Loucy (cell line): ENCODE results near the gene LY6G6D.

Source experiments
- CTCF ChIP-seq: fragments of 200-600 bp; sonication (generic); conservative IDR thresholded peaks from 2 replicates; pipeline ENCODE4 v1.5.1; 2014; ENCODE audit warnings: mild to moderate bottlenecking, antibody characterized with exemption, low read length
- EZH2phosphoT487 ChIP-seq: fragments of 200-600 bp; IDR thresholded peaks from 2 replicates; pipeline ENCODE4 v1.6.1; 2018; ENCODE audit warnings: antibody characterized with exemption, mild to moderate bottlenecking, moderate library complexity, borderline replicate concordance

DNA sequence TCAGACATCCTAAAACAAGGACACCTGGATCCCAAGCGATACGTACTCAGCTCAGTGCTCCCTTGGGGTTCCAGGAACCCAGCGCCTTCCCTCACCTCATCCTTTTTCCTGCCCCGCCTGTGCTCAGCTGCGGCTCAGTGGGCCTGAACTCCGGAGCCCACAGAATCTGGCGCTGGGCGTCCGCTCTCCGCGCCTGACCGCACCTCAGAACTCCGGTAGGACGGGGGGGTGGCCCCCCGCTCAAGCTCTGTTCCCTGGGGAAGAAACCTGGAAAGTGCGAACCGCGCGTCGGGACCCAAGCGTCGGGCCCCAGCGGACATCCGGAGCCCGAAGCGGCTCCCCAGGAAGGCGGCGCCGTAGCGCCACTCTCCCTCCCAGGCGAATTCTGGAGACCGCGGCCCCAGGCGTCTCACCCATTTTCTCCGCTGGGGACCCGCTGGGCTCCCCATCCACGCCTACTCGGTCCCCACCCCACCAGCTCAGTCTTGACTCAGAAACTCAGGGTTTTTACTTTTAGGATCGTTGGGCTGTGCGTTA is 33.9 kb upstream of the LY6G6D start:
- no peak for TF ChIP-seq CTCF
- TF ChIP-seq EZH2phosphoT487 = no peak
